Tibial artery (tissue), 4 donors: ENCODE measurements around the gene RGS8.

Experiments
- DNase-seq, 2 donors: peaks; one replicate each; pipeline ENCODE4 v3.0.0-alpha.2; 2019
- H3K27ac ChIP-seq, 2 donors: fragments of 200-600 bp; sonication (generic) in 1 of 2; 1 replicate in 1 of 2; 2 replicates in 1 of 2; pipeline ENCODE4 v1.5.1; 2018 to 2019; ENCODE audit warnings: mild to moderate bottlenecking in 1 of 2
- H3K27me3 ChIP-seq, 2 donors: fragments of 200-600 bp; sonication (generic) in 1 of 2; one replicate each; pipeline versions ENCODE4 v1.5.1 to v1.6.0; 2016 to 2019
- H3K36me3 ChIP-seq, 3 donors: fragments of 200-600 bp; sonication (generic) in 2 of 3; one replicate each; pipeline ENCODE4 v1.5.1; 2016 to 2019; ENCODE audit warnings: mild to moderate bottlenecking in 2 of 3
- H3K4me1 ChIP-seq, 4 donors: fragments of 200-600 bp; sonication (generic) in 2 of 4; 1 replicate in 3 of 4; 2 replicates in 1 of 4; pipeline ENCODE4 v1.5.1; 2016 to 2019
- H3K4me3 ChIP-seq, 2 donors: fragments of 200-600 bp; sonication (generic) in 1 of 2; 1 replicate in 1 of 2; 2 replicates in 1 of 2; pipeline ENCODE4 v1.5.1; 2018 to 2019; ENCODE audit warnings: mild to moderate bottlenecking in 2 of 2
- H3K9me3 ChIP-seq, 3 donors: fragments of 200-600 bp; sonication (generic) in 1 of 3; one replicate each; pipeline ENCODE4 v1.5.1; 2016 to 2019
- CTCF ChIP-seq, 2 experiments: fragments of 200-600 bp in 1 of 2; fragments of 450-650 bp in 1 of 2; IDR thresholded peaks; one replicate each; pipeline ENCODE4 v1.5.1; 2017 to 2019; ENCODE audit warnings: antibody characterized with exemption in 2 of 2, mild to moderate bottlenecking in 1 of 2, moderate library complexity in 1 of 2
- intact Hi-C: fragments of 100-400 bp; cut with DNase I; formaldehyde crosslinking; loops from one replicate; pipeline ENCODE4 v1.15.0; 2023; ENCODE audit warnings: low total_unique reads

RGS8 gene

DNA sequence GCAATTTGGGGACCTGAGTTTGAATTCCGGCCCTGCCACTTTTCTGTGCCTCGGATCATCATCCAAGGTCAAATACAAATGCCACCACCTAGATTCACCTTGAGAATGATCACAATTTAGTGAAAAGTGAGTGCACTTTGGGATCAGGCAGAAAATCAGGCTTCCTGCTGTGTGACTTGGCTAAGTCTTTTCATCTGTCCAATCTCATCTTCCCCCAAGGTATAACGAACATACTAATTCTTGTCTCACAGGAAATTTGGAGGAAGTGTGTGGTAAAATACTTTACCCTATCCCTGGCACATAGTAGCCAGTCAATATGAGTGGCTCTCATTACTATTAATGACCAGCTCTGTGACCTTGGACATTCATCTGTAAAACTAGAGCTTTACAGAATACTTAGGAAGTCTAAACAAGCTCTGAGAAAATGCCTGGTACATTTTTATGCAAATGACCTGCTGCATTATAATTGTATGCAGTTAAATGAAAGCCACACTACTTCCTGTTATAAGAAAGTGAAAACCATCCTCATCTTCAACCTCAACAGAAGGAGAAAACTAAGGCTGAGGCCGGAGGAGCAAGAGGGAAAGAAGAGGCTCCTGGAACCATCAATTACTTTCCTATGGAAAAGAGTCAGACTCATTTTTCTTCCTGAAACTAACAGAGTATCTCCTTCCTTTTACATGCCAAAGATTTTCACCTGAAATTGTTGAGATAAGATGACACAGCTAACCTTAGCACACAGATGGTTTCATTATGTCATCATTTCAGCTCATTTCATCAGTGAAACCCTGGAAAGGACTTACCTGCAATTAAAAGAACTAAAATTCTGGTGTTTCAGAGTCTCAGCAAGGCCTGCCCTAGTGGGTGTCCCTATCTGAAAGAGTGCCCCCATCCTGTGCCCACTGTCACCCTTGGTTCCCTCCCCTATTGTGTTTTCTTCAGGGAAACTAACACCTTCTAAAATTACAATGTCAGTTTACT is 32.6 kb upstream of the RGS8 start:
- intact Hi-C loops, result no loop called here
- DNase-seq, result no peak
- Histone ChIP-seq H3K4me1 (no peaks in the 10 kb centered on the region), H3K9me3 (no peaks in the 10 kb centered on the region), H3K4me3 (no peak overlapping the region), H3K36me3 (no peaks in the 10 kb centered on the region), H3K27ac (no peak overlapping the region), H3K27me3 (no peaks in the 10 kb centered on the region)
- TF ChIP-seq CTCF (IDR thresholded peaks at IDR 0.05), result no peak

GRCh38 chr1:182715531-182715930 is 31.1 kb upstream of the RGS8 start:
- H3K4me1 ChIP-seq, result no peaks in the 10 kb centered on the region
- intact Hi-C loops, result no loop called here
- DNase-seq, result no peak
- H3K27me3 ChIP-seq, result peaks cover 0 to 8% of the 10 kb centered on the region in 2 donors
- no peak for TF ChIP-seq CTCF (IDR thresholded peaks at IDR 0.05)
- no peaks in the 10 kb centered on the region for H3K9me3 ChIP-seq
- no peaks in the 10 kb centered on the region for H3K36me3 ChIP-seq
- no peak overlapping the region for H3K27ac ChIP-seq
- no peak overlapping the region for H3K4me3 ChIP-seq

DNA sequence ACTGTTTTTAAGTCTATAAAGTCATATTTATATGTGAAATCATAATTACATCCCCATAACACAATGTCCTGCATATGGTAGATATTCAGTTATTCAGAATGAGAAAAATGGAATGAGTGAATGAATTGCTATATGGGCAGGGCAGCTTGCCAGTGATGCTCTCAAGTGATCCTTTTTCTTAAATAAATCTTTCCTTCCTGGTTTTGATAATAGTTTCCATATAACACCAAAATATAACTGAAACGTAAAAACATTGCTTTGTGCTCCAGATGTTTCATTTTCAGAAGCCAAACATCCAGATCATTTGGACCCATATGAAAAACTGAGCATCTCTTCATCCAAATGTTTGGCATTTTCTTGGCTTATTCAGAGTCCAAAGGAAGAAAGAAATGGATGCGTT is 30.2 kb upstream of the RGS8 start:
- H3K27ac ChIP-seq, result no peak overlapping the region
- H3K36me3 ChIP-seq, result no peaks in the 10 kb centered on the region
- intact Hi-C loops, result no loop called here
- H3K27me3 ChIP-seq, result peaks cover 0 to 8% of the 10 kb centered on the region in 2 donors
- TF ChIP-seq CTCF (IDR thresholded peaks at IDR 0.05), result no peak
- no peaks in the 10 kb centered on the region for H3K9me3 ChIP-seq
- H3K4me3 ChIP-seq, result no peak overlapping the region
- no peak for DNase-seq
- H3K4me1 ChIP-seq, result no peaks in the 10 kb centered on the region

DNA sequence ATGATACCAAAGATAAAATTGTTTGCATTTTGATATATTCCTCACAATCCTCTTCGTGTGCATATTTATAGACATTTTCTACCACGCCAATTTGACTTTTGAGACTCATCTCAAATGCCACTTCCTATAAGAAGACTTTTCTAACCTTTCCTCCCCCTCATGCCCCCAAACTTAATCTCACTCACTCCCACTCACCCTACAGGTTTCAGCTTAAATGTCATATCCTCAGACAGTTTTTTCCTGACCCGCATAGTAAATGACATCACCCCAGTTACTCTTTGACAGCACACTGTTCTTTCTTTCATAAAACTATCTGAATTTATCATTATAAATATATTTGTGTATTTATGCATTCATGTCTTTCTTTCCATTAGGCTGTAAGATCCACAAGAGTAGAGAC is 29.6 kb upstream of the RGS8 start:
- intact Hi-C loops, result no loop called here
- H3K4me3 ChIP-seq, result no peak overlapping the region
- no peaks in the 10 kb centered on the region for H3K4me1 ChIP-seq
- no peaks in the 10 kb centered on the region for H3K36me3 ChIP-seq
- no peak for DNase-seq
- TF ChIP-seq CTCF (IDR thresholded peaks at IDR 0.05), result no peak
- no peak overlapping the region for H3K27ac ChIP-seq
- H3K27me3 ChIP-seq, result peaks cover 0 to 8% of the 10 kb centered on the region in 2 donors
- H3K9me3 ChIP-seq, result no peaks in the 10 kb centered on the region

GRCh38 chr1:182713492-182713891 is 29.1 kb upstream of the RGS8 start:
- Histone ChIP-seq H3K9me3 (no peaks in the 10 kb centered on the region), H3K4me1 (no peaks in the 10 kb centered on the region), H3K4me3 (no peak overlapping the region), H3K36me3 (no peaks in the 10 kb centered on the region), H3K27me3 (peaks cover 0 to 8% of the 10 kb centered on the region in 2 donors), H3K27ac (no peak overlapping the region)
- DNase-seq, result no peak
- no peak for TF ChIP-seq CTCF (IDR thresholded peaks at IDR 0.05)
- intact Hi-C loops, result no loop called here
